Loucy (cell line): ENCODE results near the gene NDUFS7.

ENCODE experiments used
- EZH2phosphoT487 ChIP-seq: fragments of 200-600 bp; IDR thresholded peaks from 2 replicates; pipeline ENCODE4 v1.6.1; 2018; ENCODE audit warnings: antibody characterized with exemption, mild to moderate bottlenecking, moderate library complexity, borderline replicate concordance
- TF ChIP-seq, protein P1 (sequence below): fragments of 200-600 bp; sonication (generic); conservative IDR thresholded peaks from 2 replicates; pipeline ENCODE4 v1.5.1; 2014; ENCODE audit warnings: mild to moderate bottlenecking, antibody characterized with exemption, low read length

GRCh38 chr19:1384478-1385110 lies 887 bp downstream of the NDUFS7 start:
- TF ChIP-seq, protein P1, sequence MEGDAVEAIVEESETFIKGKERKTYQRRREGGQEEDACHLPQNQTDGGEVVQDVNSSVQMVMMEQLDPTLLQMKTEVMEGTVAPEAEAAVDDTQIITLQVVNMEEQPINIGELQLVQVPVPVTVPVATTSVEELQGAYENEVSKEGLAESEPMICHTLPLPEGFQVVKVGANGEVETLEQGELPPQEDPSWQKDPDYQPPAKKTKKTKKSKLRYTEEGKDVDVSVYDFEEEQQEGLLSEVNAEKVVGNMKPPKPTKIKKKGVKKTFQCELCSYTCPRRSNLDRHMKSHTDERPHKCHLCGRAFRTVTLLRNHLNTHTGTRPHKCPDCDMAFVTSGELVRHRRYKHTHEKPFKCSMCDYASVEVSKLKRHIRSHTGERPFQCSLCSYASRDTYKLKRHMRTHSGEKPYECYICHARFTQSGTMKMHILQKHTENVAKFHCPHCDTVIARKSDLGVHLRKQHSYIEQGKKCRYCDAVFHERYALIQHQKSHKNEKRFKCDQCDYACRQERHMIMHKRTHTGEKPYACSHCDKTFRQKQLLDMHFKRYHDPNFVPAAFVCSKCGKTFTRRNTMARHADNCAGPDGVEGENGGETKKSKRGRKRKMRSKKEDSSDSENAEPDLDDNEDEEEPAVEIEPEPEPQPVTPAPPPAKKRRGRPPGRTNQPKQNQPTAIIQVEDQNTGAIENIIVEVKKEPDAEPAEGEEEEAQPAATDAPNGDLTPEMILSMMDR: no peak
- no peak for TF ChIP-seq EZH2phosphoT487
